ENCODE results near the gene ZNF224.

Gene ZNF224

GRCh38 chr19:44072543-44073401 lies 21.4 kb upstream of the ZNF224 start:
- H3K36me3 ChIP-seq = peaks cover 12 to 18% (median 16%) of the 10 kb centered on the region in 3 donors
- no peaks in the 10 kb centered on the region for H3K27me3 ChIP-seq
- peaks cover 0 to 13% (median 8%) of the 10 kb centered on the region in 4 donors for H3K4me1 ChIP-seq
- H3K9me3 ChIP-seq = peaks cover 0 to 8% (median 5%) of the 10 kb centered on the region in 3 donors
- peak overlapping the region; percentile 55 to 71 for H3K4me3 ChIP-seq
- intact Hi-C loops (cut with DNase I; ENCODE audit: low total_unique reads) = no loop called here
- no peak for TF ChIP-seq CTCF (IDR thresholded peaks at IDR 0.05)
- DNase-seq = no peak
- H3K27ac ChIP-seq = peak overlapping the region; percentile 50 to 70

GRCh38 chr19:44076325-44076724 lies 17.8 kb upstream of the ZNF224 start:
- no peak for TF ChIP-seq CTCF (IDR thresholded peaks at IDR 0.05)
- intact Hi-C loops (cut with DNase I; ENCODE audit: low total_unique reads) = no loop called here
- DNase-seq = no peak
- Histone ChIP-seq H3K27me3 (no peaks in the 10 kb centered on the region), H3K4me1 (peaks cover 0 to 11% (median 8%) of the 10 kb centered on the region in 4 donors), H3K4me3 (no peak overlapping the region), H3K36me3 (peaks cover 24 to 47% (median 45%) of the 10 kb centered on the region in 3 donors), H3K27ac (no peak overlapping the region), H3K9me3 (no peaks in the 10 kb centered on the region)

DNA sequence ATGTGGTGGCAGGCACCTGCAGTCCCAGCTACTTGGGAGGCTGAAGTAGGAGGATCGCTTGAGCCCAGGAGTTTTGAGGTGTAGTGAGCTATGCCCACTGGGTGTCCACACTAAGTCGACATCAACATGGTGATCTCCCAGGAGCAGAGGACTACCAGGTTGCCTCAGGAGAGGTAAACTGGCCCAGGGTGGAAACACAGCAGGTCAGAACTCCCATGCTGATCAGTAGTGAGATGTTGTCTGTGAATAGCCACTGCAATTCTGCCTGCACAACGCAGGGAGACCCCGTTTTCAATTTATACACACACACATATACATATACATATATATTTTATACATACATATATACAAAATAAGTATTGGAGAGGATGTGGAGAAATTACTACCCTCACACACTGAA lies 2.1 kb upstream of the ZNF224 start:
- intact Hi-C loops (cut with DNase I; ENCODE audit: low total_unique reads) = loop anchor here (10.0 kb wide), 1 partner anchor 87 kb away; the partner anchor contains the start of gene ZNF230
- H3K36me3 ChIP-seq = peaks cover 7 to 13% (median 12%) of the 10 kb centered on the region in 3 donors

GRCh38 chr19:44107751-44108150 lies 13.6 kb downstream of the ZNF224 start:
- no peak overlapping the region for H3K4me3 ChIP-seq
- H3K9me3 ChIP-seq = peaks cover 9 to 93% (median 70%) of the 10 kb centered on the region in 3 donors
- intact Hi-C loops (cut with DNase I; ENCODE audit: low total_unique reads) = no loop called here
- peaks cover 0 to 9% (median 3%) of the 10 kb centered on the region in 4 donors for H3K4me1 ChIP-seq
- H3K36me3 ChIP-seq = peaks cover 61 to 68% (median 68%) of the 10 kb centered on the region in 3 donors
- no peak for TF ChIP-seq CTCF (IDR thresholded peaks at IDR 0.05)
- DNase-seq = no peak
- no peaks in the 10 kb centered on the region for H3K27me3 ChIP-seq
- no peak overlapping the region for H3K27ac ChIP-seq

More for the DNA sequence above, 2.1 kb upstream of the ZNF224 start:
- Histone ChIP-seq H3K9me3 (no peaks in the 10 kb centered on the region), H3K4me3 (no peak overlapping the region), H3K27ac (no peak overlapping the region), H3K4me1 (peaks cover 0 to 15% (median 3%) of the 10 kb centered on the region in 4 donors), H3K27me3 (no peaks in the 10 kb centered on the region)
- no peak for DNase-seq
- TF ChIP-seq CTCF (IDR thresholded peaks at IDR 0.05) = no peak

GRCh38 chr19:44109458-44109857 lies 15.3 kb downstream of the ZNF224 start:
- peaks cover 44 to 51% (median 51%) of the 10 kb centered on the region in 3 donors for H3K36me3 ChIP-seq
- peaks cover 0 to 17% (median 9%) of the 10 kb centered on the region in 4 donors for H3K4me1 ChIP-seq
- no peak overlapping the region for H3K4me3 ChIP-seq
- no peak for TF ChIP-seq CTCF (IDR thresholded peaks at IDR 0.05)
- H3K27ac ChIP-seq = no peak overlapping the region
- DNase-seq = no peak
- H3K9me3 ChIP-seq = peaks cover 7 to 76% (median 67%) of the 10 kb centered on the region in 3 donors
- H3K27me3 ChIP-seq = no peaks in the 10 kb centered on the region
- intact Hi-C loops (cut with DNase I; ENCODE audit: low total_unique reads) = no loop called here

All from tibial artery (tissue), 4 donors.